Endodermal cell (in vitro differentiated cells): Measurements from ENCODE around the gene ADAMTS15. TPM values are rescaled to one million over a fixed set of nuclear protein-coding genes. Genes with fewer than 3 reads are reported as not detected.
A peak's percentile ranks its signal among the peaks of the same experiment; 100 is the strongest.

ENCODE experiments used
- DNase-seq: peaks from one replicate; pipeline ENCODE4 v3.0.0-alpha.2; 2017
- H3K27ac ChIP-seq: 2 replicates; pipeline ENCODE4 v1.5.1; 2013; ENCODE audit warnings: mild to moderate bottlenecking, low read depth, low read length, moderate library complexity
- H3K27me3 ChIP-seq: 2 replicates; pipeline ENCODE4 v1.6.1; 2013; ENCODE audit warnings: mild to moderate bottlenecking, low read length, moderate library complexity; ENCODE audit not compliant: insufficient read depth, control insufficient read depth, poor library complexity, severe bottlenecking
- H3K36me3 ChIP-seq: 2 replicates; pipeline ENCODE4 v1.7.0; 2013; ENCODE audit warnings: mild to moderate bottlenecking, low read length, moderate library complexity; ENCODE audit not compliant: control insufficient read depth, insufficient read depth
- H3K4me1 ChIP-seq: one replicate; pipeline ENCODE4 v1.7.0; 2013; ENCODE audit warnings: low read length; ENCODE audit not compliant: control insufficient read depth, insufficient read depth
- H3K4me3 ChIP-seq: 2 replicates; pipeline ENCODE4 v1.5.1; 2013; ENCODE audit warnings: mild to moderate bottlenecking, low read length, moderate library complexity
- H3K9ac ChIP-seq: 2 replicates; pipeline ENCODE4 v1.6.1; 2013; ENCODE audit warnings: mild to moderate bottlenecking, low read length, moderate library complexity; ENCODE audit not compliant: poor library complexity, severe bottlenecking; ENCODE audit errors: extremely low read depth
- H3K9me3 ChIP-seq: 2 replicates; pipeline ENCODE4 v1.6.1; 2013; ENCODE audit warnings: mild to moderate bottlenecking, low read length, moderate library complexity; ENCODE audit not compliant: control insufficient read depth
- H3K27ac Mint-ChIP-seq: 2 replicates; pipeline ENCODE4 v1.8.0; 2020; ENCODE audit warnings: mixed read lengths
- H3K27me3 Mint-ChIP-seq: 2 replicates; pipeline ENCODE4 v1.8.0; 2021; ENCODE audit warnings: mild to moderate bottlenecking, mixed read lengths; ENCODE audit not compliant: insufficient read depth
- H3K36me3 Mint-ChIP-seq: 2 replicates; pipeline ENCODE4 v1.8.0; 2020; ENCODE audit warnings: low read depth, mixed read lengths
- H3K4me1 Mint-ChIP-seq: 2 replicates; pipeline ENCODE4 v1.8.0; 2020; ENCODE audit warnings: mixed read lengths
- H3K4me3 Mint-ChIP-seq: 2 replicates; pipeline ENCODE4 v1.8.0; 2020; ENCODE audit warnings: mild to moderate bottlenecking, moderate library complexity, mixed read lengths
- H3K9me3 Mint-ChIP-seq: 2 replicates; pipeline ENCODE4 v1.8.0; 2020; ENCODE audit warnings: mild to moderate bottlenecking, mixed read lengths
- CTCF ChIP-seq: fragments of 200-600 bp; sonication (generic); conservative IDR thresholded peaks from 2 replicates; pipeline ENCODE4 v1.5.0; 2021; ENCODE audit warnings: antibody characterized with exemption, mild to moderate bottlenecking
- WGBS, 2 experiments: methylation state at CpG; one replicate each; pipeline versions ENCODE4 v1.1.5 to v1.1.7; 2013; ENCODE audit warnings: missing lambda C conversion rate in 2 of 2, mixed read lengths in 1 of 2; ENCODE audit not compliant: insufficient coverage in 1 of 2, insufficient read length in 1 of 2; 5-methylcytosine and 5-hydroxymethylcytosine counted together
- total RNA-seq, 2 donors: library from RNA; stranded (reverse); fragmentation: NEBNext Ultra II Directional in 1 of 2; extraction: Animal tissue kit (Norgen Biotek cat#: 25700) in 1 of 2; gene quantifications; 2 replicates in 1 of 2; 3 replicates in 1 of 2; pipeline ENCODE4 v1.2.1, GENCODE V29; 2021

The ADAMTS15 gene
- total RNA-seq, 2 donors from 2014 or later: 0.27 to 1.0 TPM

- peak; percentile 78 for DNase-seq
- no peak overlapping the region for H3K9ac ChIP-seq
- H3K27me3 ChIP-seq: no peaks in the 10 kb centered on the region
- WGBS, 2 experiments: 63 to 66% methylated on average over 3 of the region's 3 CpGs
- no peaks in the 10 kb centered on the region for H3K4me1 ChIP-seq
- no peaks in the 10 kb centered on the region for H3K36me3 ChIP-seq
- Mint-ChIP-seq H3K36me3 (no peaks in the 10 kb centered on the region), H3K27me3 (no peaks in the 10 kb centered on the region), H3K27ac (no peak overlapping the region), H3K4me1 (peaks cover 21% of the 10 kb centered on the region), H3K9me3 (no peaks in the 10 kb centered on the region), H3K4me3 (no peak overlapping the region)
- no peak overlapping the region for H3K4me3 ChIP-seq
- no peaks in the 10 kb centered on the region for H3K9me3 ChIP-seq
- H3K27ac ChIP-seq: no peak overlapping the region
- TF ChIP-seq CTCF: no peak
Observed at GRCh38 chr11:130403967-130404366, 44.5 kb upstream of the ADAMTS15 start.

GRCh38 chr11:130404727-130405126, 43.7 kb upstream of the ADAMTS15 start:
- Mint-ChIP-seq H3K4me1 (peaks cover 21% of the 10 kb centered on the region), H3K9me3 (no peaks in the 10 kb centered on the region), H3K27me3 (peaks cover 1% of the 10 kb centered on the region), H3K4me3 (no peak overlapping the region), H3K27ac (no peak overlapping the region), H3K36me3 (no peaks in the 10 kb centered on the region)
- Histone ChIP-seq H3K27ac (no peak overlapping the region), H3K4me1 (no peaks in the 10 kb centered on the region), H3K9ac (no peak overlapping the region), H3K36me3 (no peaks in the 10 kb centered on the region), H3K4me3 (no peak overlapping the region), H3K9me3 (no peaks in the 10 kb centered on the region), H3K27me3 (no peaks in the 10 kb centered on the region)
- DNase-seq: peak; percentile 70
- 81 to 92% methylated on average over 5 of the region's 5 CpGs for WGBS, 2 experiments
- TF ChIP-seq CTCF: no peak

- Mint-ChIP-seq H3K36me3 (no peaks in the 10 kb centered on the region), H3K27ac (no peak overlapping the region), H3K9me3 (no peaks in the 10 kb centered on the region), H3K4me1 (peaks cover 25% of the 10 kb centered on the region), H3K4me3 (no peak overlapping the region), H3K27me3 (peaks cover 1% of the 10 kb centered on the region)
- H3K4me1 ChIP-seq: no peaks in the 10 kb centered on the region
- WGBS, 2 experiments: 92 to 100% methylated on average over 5 to 11 of the region's 11 CpGs
- H3K27me3 ChIP-seq: no peaks in the 10 kb centered on the region
- TF ChIP-seq CTCF: no peak
- H3K36me3 ChIP-seq: no peaks in the 10 kb centered on the region
- H3K27ac ChIP-seq: no peak overlapping the region
- no peak overlapping the region for H3K4me3 ChIP-seq
- H3K9ac ChIP-seq: no peak overlapping the region
- H3K9me3 ChIP-seq: no peaks in the 10 kb centered on the region
- peak; percentile 42 for DNase-seq
Observed at GRCh38 chr11:130405428-130405827, 43.0 kb upstream of the ADAMTS15 start.
